H7 (cell line): Measurements from ENCODE around the gene FADS6. TPM values are rescaled to one million over a fixed set of nuclear protein-coding genes. Genes with fewer than 3 reads are reported as not detected.

Experiments
- DNase-seq: peaks from one replicate; pipeline ENCODE4 v3.0.0; 2012
- H3K27me3 ChIP-seq: 2 replicates; pipeline ENCODE4 v1.6.0; 2011; ENCODE audit warnings: mild to moderate bottlenecking, low read length; ENCODE audit not compliant: control insufficient read depth, insufficient read depth
- H3K36me3 ChIP-seq: replicated peaks from 2 replicates; pipeline ENCODE4 v1.5.1; 2011; ENCODE audit warnings: low read length; ENCODE audit not compliant: control insufficient read depth, insufficient read depth
- H3K4me3 ChIP-seq: 2 replicates; pipeline ENCODE4 v1.5.1; 2011; ENCODE audit warnings: low read depth, mild to moderate bottlenecking, control low read depth, low read length, moderate library complexity; ENCODE audit not compliant: insufficient read depth
- total RNA-seq: library from RNA; depleted of rRNA; stranded (reverse); fragments of >200 nt; shearing (Covaris generic); gene quantifications from 2 replicates; pipeline ENCODE4 v1.2.3, GENCODE V29; 2014

The FADS6 gene
- total RNA-seq, 1 experiment from 2014 or later, result not detected

DNA sequence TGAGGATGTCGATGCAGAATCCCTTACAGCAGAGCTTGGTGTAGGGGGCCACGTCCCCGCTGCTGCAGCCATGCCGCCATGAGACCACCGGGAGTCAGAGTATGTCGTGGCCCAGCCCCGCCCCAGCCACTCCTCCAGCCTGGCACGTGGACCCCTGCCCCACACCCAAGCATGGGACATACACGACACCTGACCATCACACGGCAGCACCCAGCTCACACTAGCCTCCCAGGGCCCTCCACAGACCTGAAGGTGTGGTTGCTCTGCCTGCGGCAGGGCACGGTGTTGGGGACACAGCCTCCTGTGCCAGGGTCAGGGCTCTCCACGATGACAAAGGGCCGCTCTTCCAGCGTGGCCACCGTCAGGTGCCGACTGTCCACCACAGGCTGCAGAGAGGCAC is 43.1 kb downstream of the FADS6 start:
- Histone ChIP-seq H3K36me3 (no peaks in the 10 kb centered on the region), H3K4me3 (no peak overlapping the region), H3K27me3 (peaks cover 70% of the 10 kb centered on the region)
- DNase-seq, result no peak

DNA sequence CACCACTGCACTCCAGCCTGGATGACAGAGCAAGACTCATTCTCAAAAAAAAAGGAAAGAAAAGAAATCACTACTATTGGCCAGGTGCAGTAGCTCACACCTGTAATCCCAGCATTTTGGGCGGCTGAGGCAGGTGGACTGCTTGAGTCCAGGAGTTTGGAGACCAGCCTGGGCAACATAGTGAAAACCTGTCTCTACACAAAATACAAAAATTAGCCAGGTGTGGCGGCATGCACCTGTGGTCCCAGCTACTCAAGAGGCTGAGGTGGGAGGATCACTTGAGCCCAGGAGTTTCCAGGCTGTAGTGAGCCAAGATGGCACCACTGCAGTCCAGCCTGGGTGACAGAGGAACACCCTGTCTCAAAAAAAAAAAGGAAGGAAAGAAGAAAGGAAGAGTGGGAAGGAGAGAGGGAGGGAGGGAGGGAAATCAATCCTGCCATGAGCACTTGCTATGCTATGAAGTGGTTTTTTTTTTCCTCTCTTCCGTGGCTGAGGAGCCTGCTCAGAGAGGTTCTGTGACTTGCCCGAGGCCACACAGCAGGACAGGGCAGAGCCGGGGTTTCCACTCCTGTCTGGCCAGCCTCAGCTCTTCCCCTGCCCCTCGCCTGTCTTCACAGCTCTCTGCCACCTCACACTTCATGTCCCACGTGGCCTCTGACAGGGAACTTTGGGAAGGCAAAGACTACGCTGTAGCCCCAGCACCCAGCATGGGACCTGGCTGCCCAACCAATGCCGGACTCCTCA is 44.6 kb downstream of the FADS6 start:
- Histone ChIP-seq H3K36me3 (no peaks in the 10 kb centered on the region), H3K27me3 (peaks cover 63% of the 10 kb centered on the region), H3K4me3 (no peak overlapping the region)
- no peak for DNase-seq

DNA sequence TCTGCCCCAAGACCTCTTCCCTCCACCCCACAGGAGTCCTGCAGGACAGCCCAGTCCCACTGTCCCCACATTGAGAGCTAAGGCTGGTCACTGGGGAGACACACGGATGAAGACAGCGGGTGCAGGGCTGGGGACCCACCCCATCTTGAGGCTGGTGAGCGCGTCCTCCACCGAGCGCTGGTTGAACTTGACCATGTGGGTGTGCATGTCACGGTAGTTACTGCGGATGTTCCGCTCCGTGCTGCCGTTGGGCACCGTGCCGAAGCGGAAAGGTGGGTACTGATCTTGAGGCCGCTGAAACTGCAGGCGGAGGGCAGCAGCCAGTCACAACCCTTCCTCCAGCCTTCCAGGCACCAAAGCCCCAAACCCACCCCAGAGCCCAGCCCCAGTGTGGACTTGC is 46.8 kb downstream of the FADS6 start:
- peaks cover 60% of the 10 kb centered on the region for H3K27me3 ChIP-seq
- no peak for DNase-seq
- no peak overlapping the region for H3K4me3 ChIP-seq
- no peaks in the 10 kb centered on the region for H3K36me3 ChIP-seq

DNA sequence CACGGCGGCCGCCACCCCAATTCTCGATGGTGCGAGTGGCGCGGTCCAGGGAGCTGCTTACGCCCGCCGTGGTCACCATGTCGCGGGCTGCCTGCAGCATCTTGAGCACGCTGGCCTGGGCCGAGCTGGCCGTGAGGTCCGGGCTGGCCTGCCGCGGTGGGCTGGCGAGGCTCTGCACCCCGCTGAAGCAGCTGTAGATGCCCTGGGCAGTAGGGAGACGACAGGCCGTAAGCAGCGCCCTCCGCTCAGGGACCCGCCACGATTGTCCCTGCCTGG is 50.1 kb downstream of the FADS6 start:
- peaks cover 42% of the 10 kb centered on the region for H3K27me3 ChIP-seq
- H3K36me3 ChIP-seq, result no peaks in the 10 kb centered on the region
- no peak overlapping the region for H3K4me3 ChIP-seq
- DNase-seq, result no peak

- peak; percentile 98 for DNase-seq
- H3K4me3 ChIP-seq, result peak overlapping the region; percentile 39
- peaks cover 39% of the 10 kb centered on the region for H3K27me3 ChIP-seq
- H3K36me3 ChIP-seq, result no peaks in the 10 kb centered on the region
These were observed 50.7 kb downstream of the FADS6 start for GRCh38 chr17:74842599-74843351.

DNA sequence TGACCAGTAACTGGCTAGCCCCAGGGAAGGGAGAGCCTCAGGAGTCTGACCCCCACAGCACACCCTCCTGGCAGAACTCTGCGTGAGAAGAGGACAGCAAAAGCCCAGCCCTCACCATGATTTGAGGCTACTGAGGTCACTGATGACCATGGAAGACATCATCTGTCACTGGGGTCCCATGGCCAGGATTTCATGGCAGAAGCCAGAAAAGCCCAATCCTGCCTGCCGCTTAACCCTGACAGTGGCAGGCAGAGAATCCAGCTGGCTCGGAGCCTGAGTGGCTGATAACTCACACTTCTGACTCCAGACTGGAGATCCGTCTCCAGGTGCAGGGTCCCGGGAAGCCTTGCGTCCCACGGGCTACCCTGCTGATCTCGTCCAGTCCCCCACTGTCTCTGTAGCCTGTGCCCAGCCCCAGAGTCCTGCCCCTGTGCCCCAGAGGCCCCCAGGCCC is 51.3 kb downstream of the FADS6 start:
- Histone ChIP-seq H3K36me3 (no peaks in the 10 kb centered on the region), H3K27me3 (peaks cover 38% of the 10 kb centered on the region), H3K4me3 (no peak overlapping the region)
- no peak for DNase-seq

DNA sequence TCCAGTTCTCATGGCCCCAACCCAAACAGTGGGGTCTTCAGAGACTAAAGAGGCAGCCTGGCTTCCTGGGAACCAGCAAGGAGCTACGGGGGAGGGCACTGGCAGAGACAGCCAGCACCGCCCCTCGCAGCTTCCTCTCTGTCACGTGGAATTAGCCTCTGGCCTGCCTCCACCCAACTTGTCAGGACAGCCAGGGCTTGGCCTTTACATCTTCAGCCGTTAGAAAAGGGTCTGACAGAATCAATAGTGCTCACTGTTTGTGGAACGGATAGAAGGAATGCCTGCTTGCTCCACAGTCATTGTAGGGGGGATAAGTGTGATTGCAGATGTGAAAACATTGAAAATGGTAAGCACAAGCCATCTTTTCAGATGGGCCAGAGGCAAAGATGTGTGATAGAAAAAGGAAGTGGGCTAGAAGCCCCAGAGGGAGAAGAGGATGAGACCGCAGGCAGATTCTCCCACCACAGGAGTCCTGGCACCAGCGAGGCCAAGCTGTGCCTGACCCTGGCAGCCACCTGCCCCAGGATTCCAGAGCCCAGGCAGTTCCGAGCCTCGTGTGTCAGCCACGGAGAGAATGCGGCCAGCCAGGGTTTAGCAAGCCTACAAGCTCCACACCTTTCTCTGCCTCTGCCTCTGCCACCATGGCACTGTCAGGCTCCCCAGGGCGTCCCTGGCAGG is 52.3 kb downstream of the FADS6 start:
- H3K27me3 ChIP-seq, result peaks cover 35% of the 10 kb centered on the region
- H3K36me3 ChIP-seq, result no peaks in the 10 kb centered on the region
- peak; percentile 83 for DNase-seq
- no peak overlapping the region for H3K4me3 ChIP-seq

DNA sequence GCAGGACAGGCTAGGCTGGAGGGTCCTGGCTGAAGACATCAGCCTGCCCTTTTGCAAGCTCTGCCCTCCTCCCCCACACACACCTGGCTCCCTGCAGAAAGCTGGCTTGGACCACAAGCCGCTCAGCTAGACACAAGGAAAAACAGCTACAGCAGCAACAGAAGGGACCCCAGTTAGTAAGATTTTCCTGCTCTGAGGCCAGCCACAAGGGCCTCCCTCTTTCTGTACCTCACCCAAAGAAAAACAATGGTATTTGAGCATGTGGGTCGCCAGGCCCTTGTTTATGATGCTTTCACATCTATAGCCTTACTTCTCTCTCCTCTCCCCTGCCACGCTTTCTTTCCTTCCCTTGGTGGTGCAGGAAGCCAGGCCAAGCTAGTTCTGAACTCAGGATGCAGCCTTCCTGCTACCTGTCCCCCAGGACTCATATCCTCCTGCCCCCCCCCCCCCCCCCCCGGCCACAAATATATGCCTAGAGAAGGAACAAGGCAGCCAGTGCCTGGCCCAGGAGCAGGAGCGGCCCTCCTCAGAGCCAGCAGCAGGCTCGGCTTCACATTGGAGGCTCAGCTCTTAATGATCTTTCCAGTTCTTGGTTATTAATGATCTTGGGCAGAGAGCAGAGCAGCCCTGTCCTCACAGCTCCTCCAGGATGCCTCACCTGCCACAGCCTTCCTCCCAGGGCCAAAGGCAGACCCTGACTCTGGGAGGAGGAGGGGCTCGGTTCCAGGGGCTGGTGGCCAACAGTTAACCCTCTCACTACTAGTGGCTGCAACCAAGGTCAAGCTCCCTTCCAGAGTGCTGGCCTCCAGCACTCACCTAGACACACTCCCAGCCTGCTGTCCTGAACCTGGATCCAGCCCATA is 53.2 kb downstream of the FADS6 start:
- Histone ChIP-seq H3K4me3 (no peak overlapping the region), H3K27me3 (peaks cover 27% of the 10 kb centered on the region), H3K36me3 (no peaks in the 10 kb centered on the region)
- DNase-seq, result peak; percentile 90

DNA sequence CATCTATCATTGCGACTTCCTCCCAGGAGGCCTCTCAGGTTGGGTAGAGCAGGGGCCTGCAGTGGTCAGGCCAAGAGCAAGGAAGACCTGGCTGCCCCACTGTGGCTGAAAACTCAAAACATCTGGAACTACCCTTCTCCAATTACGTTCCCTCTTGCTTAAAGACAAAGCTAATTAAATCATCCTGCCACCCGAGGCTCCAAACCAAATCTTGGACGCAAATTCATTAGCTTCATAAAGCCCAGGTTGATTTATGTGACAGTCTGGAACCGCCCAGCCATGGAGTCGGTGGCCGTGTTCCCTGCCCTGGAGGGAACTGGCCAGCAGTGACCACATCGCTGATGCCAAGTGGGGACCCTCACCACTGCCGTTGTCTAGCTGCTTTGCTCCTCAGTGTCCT is 55.2 kb downstream of the FADS6 start:
- no peak for DNase-seq
- Histone ChIP-seq H3K36me3 (no peaks in the 10 kb centered on the region), H3K27me3 (peaks cover 14% of the 10 kb centered on the region), H3K4me3 (no peak overlapping the region)

- DNase-seq, result no peak
- Histone ChIP-seq H3K36me3 (no peaks in the 10 kb centered on the region), H3K27me3 (peaks cover 7% of the 10 kb centered on the region), H3K4me3 (no peak overlapping the region)
These were observed 56.6 kb downstream of the FADS6 start for GRCh38 chr17:74836691-74837467.

DNA sequence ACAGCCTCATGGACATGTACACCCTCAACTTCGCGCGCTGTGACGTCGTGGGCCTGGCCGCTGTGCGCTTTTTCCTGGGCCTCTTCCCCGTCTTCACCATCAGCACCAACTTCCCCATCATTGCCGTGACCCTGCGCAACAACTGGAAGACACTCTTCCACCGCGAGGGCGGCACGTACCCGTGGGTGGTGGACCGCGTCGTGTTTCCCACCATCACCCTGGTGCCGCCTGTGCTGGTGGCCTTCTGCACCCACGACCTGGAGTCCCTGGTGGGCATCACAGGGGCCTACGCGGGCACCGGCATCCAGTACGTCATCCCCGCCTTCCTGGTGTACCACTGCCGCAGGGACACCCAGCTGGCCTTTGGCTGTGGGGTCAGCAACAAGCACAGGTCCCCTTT is 57.2 kb downstream of the FADS6 start:
- no peak overlapping the region for H3K4me3 ChIP-seq
- no peak for DNase-seq

DNA sequence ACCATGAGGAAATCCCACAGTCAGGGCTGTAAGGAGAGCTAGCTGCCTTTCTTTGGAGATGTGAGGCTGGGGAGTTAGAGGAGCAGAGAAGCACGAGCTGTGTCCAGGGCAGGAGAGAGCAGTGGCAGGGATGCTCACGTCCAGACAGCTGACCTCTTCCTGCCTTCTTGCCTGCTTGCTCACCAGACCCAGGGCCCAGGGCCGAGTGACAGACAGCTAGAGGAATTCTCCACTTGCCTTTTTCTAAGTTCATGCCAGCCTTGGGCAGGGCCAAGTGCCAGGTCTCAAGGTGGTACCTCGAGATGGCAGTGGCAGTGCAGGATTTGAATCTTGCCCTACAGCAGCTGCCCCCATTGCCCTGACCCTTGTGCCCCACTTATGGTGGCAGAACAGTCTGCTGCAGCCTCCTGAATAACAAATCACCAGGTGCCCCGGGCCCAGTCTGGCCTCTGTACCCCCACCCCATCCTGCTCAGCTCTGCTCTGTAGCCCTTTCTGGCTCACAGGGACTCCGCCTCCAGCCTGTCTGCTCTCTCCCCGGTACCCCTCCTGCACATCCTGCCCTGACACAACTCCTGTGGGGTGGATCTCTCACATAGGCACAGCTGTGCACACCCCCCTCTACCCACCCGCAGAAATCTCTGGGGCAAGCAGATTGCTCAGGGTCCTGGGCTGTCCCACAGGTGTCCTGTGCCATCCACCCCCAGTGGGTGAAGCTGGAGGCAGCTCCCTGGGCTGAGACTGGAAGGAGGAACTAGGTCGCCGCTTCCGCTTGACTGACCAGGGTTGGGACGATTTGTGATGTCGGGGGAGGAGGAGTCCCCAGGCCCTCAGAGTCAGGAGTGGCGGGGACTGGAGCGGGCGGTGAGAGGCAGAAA is 59.7 kb downstream of the FADS6 start:
- DNase-seq, result no peak
- H3K36me3 ChIP-seq, result no peaks in the 10 kb centered on the region; the same call in 1 of the 2 replicates
- H3K4me3 ChIP-seq, result no peak overlapping the region
- H3K27me3 ChIP-seq, result no peaks in the 10 kb centered on the region

More for the DNA sequence above, 57.2 kb downstream of the FADS6 start:
- Histone ChIP-seq H3K36me3 (no peaks in the 10 kb centered on the region), H3K27me3 (no peaks in the 10 kb centered on the region)

DNA sequence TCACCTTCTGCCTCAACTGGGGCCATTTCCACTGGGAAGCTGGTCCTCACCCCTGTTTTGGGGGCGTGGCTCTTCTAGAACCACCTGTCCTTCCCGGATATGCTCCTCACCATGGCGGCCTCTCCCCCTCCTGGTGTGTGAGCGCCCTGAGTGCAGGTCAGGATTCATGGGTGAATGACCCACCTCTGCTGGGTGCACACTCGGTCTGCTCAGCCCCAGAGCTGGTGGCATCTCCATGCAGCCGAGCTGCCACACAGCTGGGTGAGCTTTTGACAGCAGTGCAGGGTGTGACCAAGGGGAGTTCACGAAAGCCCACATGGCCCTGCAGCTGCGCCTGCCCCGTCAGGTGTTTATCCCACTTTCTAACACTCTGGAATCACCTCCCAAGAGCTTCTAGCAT is 61.0 kb downstream of the FADS6 start:
- DNase-seq, result no peak
- Histone ChIP-seq H3K4me3 (no peak overlapping the region), H3K27me3 (no peaks in the 10 kb centered on the region), H3K36me3 (no peaks in the 10 kb centered on the region; the same call in 1 of the 2 replicates)
